ENCODE measurements around the gene CAPS2. TPM values are rescaled to one million over a fixed set of nuclear protein-coding genes. Genes with fewer than 3 reads are reported as not detected.

The CAPS2 gene
- total RNA-seq, 1 experiment from 2014 or later = 18.3 TPM

GRCh38 chr12:75294336-75294735 lies 35.8 kb downstream of the CAPS2 start:
- ChIA-PET RAD21 (ENCODE audit: low non-redundant PET in 1 of 2, low total read pairs in 2 of 2, uncharacterized antibody in 2 of 2, unreplicated experiment in 2 of 2) (no interaction called here), CTCF (no interaction called here), POLR2A (no interaction called here)
- intact Hi-C loops (cut with micrococcal nuclease) = no loop called here
- H3K9ac ChIP-seq (ENCODE audit: low read length) = no peak overlapping the region
- no peaks in the 10 kb centered on the region for H3K9me2 ChIP-seq (ENCODE audit: insufficient read depth)
- no peak overlapping the region for H3K4me2 ChIP-seq (ENCODE audit: low read length)
- no peak for TF ChIP-seq JUND (IDR thresholded peaks at IDR 0.05)
- no peak for TF ChIP-seq TCF7L2 (IDR thresholded peaks at IDR 0.05; ENCODE audit: borderline replicate concordance, extremely low read depth, insufficient read depth, insufficient read length)
- no peak for TF ChIP-seq YY1 (IDR thresholded peaks at IDR 0.05; ENCODE audit: extremely low read depth, insufficient replicate concordance, low read depth, low read length)
- TF ChIP-seq EZH2phosphoT487 (IDR thresholded peaks at IDR 0.05; ENCODE audit: borderline replicate concordance) = no peak
- no peak for TF ChIP-seq ELF1 (IDR thresholded peaks at IDR 0.05; ENCODE audit: borderline replicate concordance, low read depth)
- TF ChIP-seq ATF3 (IDR thresholded peaks at IDR 0.05) = no peak
- ATAC-seq (no peak), DNase-seq (ENCODE audit: low read depth, low spot score) (no peak)
- no peaks in the 10 kb centered on the region for H4K20me1 ChIP-seq (ENCODE audit: insufficient read depth)
- BruUV-seq (replicated peaks) = no TSS peak
- H3K27ac ChIP-seq (ENCODE audit: low read depth, low read length) = no peak overlapping the region
- H3K79me2 ChIP-seq (ENCODE audit: insufficient read depth, low read length) = no peaks in the 10 kb centered on the region
- no peaks in the 10 kb centered on the region for H3K36me3 ChIP-seq (ENCODE audit: control insufficient read depth in 1 of 2, insufficient read depth in 2 of 2, low read length in 2 of 2)
- H2AFZ ChIP-seq (ENCODE audit: low read depth, low read length, poor library complexity, severe bottlenecking) = no peak overlapping the region
- H3K4me1 ChIP-seq (ENCODE audit: control insufficient read depth in 1 of 2, insufficient read depth in 2 of 2, low read length in 2 of 2) = no peaks in the 10 kb centered on the region
- H3K27me3 ChIP-seq (ENCODE audit: insufficient read depth, low read length) = no peaks in the 10 kb centered on the region
- no peak overlapping the region for H3K4me3 ChIP-seq (replicated peaks in 1 of 2; ENCODE audit: low read depth in 1 of 2, low read length in 2 of 2)
- H3K9me3 ChIP-seq (ENCODE audit: control insufficient read depth in 1 of 2, insufficient read depth in 1 of 2, low read depth in 1 of 2, low read length in 2 of 2) = no peaks in the 10 kb centered on the region

- H2AFZ ChIP-seq (ENCODE audit: low read depth, low read length, poor library complexity, severe bottlenecking) = no peak overlapping the region
- RAD21 ChIA-PET (ENCODE audit: low non-redundant PET in 1 of 2, low total read pairs in 2 of 2, uncharacterized antibody in 2 of 2, unreplicated experiment in 2 of 2) = no interaction called here
- H3K4me2 ChIP-seq (ENCODE audit: low read length) = no peak overlapping the region
- BruUV-seq (replicated peaks) = no TSS peak
- H3K4me1 ChIP-seq (ENCODE audit: control insufficient read depth in 1 of 2, insufficient read depth in 2 of 2, low read length in 2 of 2) = no peaks in the 10 kb centered on the region
- POLR2A ChIA-PET = no interaction called here
- no peaks in the 10 kb centered on the region for H3K9me3 ChIP-seq (ENCODE audit: control insufficient read depth in 1 of 2, insufficient read depth in 1 of 2, low read depth in 1 of 2, low read length in 2 of 2)
- DNase-seq (ENCODE audit: low read depth, low spot score) (no peak), ATAC-seq (no peak)
- no peaks in the 10 kb centered on the region for H4K20me1 ChIP-seq (ENCODE audit: insufficient read depth)
- CTCF ChIA-PET = interaction anchor here (0.6 kb wide), 1 partner anchor 14 kb away, joined by 4 read pairs; no protein-coding TSS in a partner anchor
- no peak overlapping the region for H3K27ac ChIP-seq (ENCODE audit: low read depth, low read length)
- H3K9ac ChIP-seq (ENCODE audit: low read length) = no peak overlapping the region
- H3K4me3 ChIP-seq (replicated peaks in 1 of 2; ENCODE audit: low read depth in 1 of 2, low read length in 2 of 2) = no peak overlapping the region
- no peaks in the 10 kb centered on the region for H3K9me2 ChIP-seq (ENCODE audit: insufficient read depth)
- no peaks in the 10 kb centered on the region for H3K27me3 ChIP-seq (ENCODE audit: insufficient read depth, low read length)
- intact Hi-C loops (cut with micrococcal nuclease) = no loop called here
- no peaks in the 10 kb centered on the region for H3K36me3 ChIP-seq (ENCODE audit: control insufficient read depth in 1 of 2, insufficient read depth in 2 of 2, low read length in 2 of 2)
- TF ChIP-seq ELF1 (IDR thresholded peaks at IDR 0.05; ENCODE audit: borderline replicate concordance, low read depth) (no peak), SP1 (IDR thresholded peaks at IDR 0.05; ENCODE audit: low read depth) (no peak), CEBPB (IDR thresholded peaks at IDR 0.05; ENCODE audit: low read depth) (no peak), ZFX (IDR thresholded peaks at IDR 0.05) (no peak), EZH2 (IDR thresholded peaks at IDR 0.05) (no peak), ATF3 (IDR thresholded peaks at IDR 0.05) (no peak), POLR2A (IDR thresholded peaks at IDR 0.05; ENCODE audit: borderline replicate concordance, extremely low read depth, insufficient read depth, insufficient read length) (no peak)
- H3K79me2 ChIP-seq (ENCODE audit: insufficient read depth, low read length) = no peaks in the 10 kb centered on the region
Measured at GRCh38 chr12:75291014-75291413, 39.1 kb downstream of the CAPS2 start.
